Measurements from ENCODE around the gene COX6A1. TPM values are rescaled to one million over a fixed set of nuclear protein-coding genes. Genes with fewer than 3 reads are reported as not detected.
"Not testable (repeated sequence)": the region's sequence is repeated elsewhere in the genome, so short reads cannot be mapped to it uniquely, and the experiment has no call there.

Gene COX6A1
- total RNA-seq, 1 donor from 2014 or later: 116 TPM

DNA sequence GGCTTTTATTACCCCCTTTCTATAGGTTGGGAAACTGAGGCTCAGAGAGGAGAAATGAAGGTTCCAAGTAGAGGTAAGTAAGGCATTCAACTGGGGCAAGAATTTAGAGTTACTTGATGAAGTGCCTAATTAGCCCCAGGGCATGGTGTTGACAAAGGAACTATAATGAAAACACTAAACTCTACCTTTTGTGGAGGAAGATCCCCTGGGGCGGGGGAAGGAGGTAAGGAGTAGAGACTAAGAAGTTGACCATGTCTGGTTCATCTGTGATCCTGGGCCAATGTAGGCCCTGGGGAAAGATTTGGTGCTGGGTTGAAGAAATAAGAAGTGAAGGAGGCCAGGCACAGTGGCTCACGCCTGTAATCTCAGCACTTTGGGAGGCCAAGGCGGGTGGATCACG lies 16.2 kb upstream of the COX6A1 start:
- DNase-seq (no peak), ATAC-seq (no peak)
- intact Hi-C loops (cut with micrococcal nuclease): no loop called here

DNA sequence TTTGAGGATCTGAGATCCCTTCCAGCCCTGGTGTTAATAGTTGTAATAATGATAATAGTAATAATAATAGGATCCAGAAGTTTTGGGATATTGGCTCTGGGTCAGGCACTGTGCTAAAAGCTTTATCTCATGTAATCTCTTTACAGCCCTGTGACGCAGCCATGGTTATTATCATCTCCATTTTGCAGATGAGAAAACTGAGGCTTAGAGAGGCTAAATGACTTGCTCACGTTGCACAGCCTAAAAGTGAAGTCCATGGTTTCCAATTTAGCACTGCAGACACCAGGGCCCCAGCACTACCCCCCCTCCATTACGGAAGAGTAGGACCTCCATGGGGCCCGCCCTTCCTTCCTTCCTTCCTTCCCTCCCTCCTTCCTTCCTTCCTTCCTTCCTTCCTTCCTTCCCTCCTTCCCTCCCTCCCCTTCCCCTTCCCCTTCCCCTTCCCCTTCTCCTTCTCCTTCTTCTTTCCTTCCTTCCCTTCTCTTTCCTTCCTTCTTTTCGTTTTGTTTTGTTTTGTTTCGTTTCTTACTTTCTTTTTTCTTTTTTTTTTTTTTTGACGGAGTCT lies 14.9 kb upstream of the COX6A1 start:
- ATAC-seq: no peak
- no peak for DNase-seq
- intact Hi-C loops (cut with micrococcal nuclease): no loop called here

DNA sequence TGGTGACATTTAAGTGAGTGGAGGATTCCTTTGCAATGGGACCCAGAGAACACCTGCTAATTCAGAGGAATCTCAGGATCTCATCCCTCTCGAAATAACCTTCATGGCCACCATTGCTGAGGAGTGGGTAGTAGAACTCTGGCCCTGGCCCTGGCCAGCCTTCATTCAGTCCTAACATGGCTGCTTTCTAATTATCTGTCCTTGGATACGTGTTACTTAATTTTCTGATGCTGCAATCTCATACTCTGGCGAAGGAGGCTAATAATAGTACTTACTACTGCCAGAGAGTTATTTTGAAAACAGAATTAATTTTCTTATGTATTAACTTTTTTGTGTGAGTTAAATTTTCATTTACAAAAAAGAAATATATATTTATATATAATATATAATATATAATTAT lies 12.1 kb upstream of the COX6A1 start:
- intact Hi-C loops (cut with micrococcal nuclease): no loop called here
- peak; percentile 66 for ATAC-seq
- no peak for DNase-seq

DNA sequence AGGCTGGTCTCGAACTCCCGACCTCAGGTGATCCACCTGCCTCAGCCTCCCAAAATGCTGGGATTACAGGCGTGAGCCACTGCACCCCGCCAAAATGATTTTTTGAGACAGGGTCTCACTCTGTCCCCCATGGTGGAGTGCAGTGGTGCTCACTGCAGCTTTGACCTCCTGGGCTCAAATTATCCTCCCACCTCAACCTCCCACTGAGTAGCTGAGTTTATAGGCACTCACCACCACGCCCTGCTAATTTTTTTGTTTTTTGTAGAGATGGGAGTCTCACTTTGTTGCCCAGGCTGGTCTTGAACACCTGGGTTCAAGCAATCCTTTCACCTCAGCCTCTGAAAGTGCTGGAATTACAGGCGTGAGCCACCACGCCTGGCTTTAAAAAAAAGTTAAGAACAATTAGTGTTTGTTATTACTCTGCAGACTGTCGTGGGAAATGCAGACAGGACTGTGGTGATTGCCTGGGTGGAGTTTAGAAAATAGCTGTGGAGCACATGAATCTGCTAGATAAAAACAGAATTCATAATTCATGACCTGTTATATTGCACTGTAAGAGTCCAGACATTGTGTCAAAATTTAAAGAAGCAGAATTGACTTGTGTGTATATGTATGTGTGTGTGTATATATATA lies 9.2 kb upstream of the COX6A1 start:
- intact Hi-C loops (cut with micrococcal nuclease): no loop called here
- ATAC-seq: no peak
- no peak for DNase-seq

DNA sequence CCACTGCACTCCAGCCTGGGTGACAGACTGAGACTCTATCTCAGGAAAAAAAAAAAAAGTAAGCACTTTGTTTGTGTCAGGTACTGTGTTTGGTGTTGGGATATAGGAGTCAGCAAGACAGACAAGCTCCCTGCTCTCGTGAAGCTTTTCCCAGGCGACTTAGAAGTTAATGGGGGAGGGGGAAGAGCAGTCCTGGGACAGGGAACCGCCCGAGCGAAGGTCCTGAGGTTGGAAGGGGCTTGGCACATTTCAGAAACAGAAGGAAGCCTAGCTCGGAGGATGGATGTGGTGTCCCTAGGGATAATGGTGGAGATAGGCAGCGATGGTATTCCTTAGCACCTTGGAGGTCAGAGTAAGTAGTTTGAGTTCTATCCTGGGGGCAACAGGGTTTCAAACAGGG lies 8.5 kb upstream of the COX6A1 start:
- intact Hi-C loops (cut with micrococcal nuclease): no loop called here

DNA sequence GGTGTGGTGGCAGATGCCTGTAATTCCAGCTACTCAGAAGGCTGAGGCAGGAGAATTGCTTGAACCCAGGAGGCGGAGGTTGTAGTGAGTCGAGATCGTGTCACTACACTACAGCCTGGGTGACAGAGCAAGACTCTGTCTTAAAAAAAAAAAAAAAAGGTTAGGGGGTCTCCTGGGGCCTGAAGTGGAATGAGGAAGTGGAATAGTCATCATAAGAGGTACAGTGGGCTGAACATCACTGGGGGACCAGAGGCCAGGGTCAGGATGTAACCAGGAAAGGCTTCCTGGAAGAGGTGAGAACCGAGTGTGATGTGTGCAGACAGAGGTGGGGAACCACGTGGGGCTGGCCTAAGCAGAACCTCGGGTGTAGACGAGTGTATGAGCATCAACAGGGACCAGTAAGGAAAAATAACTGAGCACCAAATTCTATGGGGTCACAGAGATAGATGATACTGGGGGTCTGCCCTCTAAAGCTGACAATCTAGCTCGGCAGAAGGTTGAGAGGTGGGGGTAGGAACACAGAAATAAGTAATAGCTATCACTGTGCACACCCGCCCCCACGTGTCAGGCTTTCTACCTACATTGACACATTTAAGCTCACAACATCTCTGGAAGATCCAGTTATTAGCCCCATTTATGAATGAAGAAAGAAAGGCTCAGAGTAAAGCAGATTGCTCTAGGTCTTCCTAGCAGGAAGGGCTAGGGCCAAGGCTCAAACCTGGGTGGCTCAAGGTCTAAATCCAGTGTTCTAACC lies 5.0 kb upstream of the COX6A1 start:
- ATAC-seq (no peak), DNase-seq (no peak)
- intact Hi-C loops (cut with micrococcal nuclease): loop anchor here (5.0 kb wide), 1 partner anchor 76 kb away; no protein-coding TSS in a partner anchor

More for the DNA sequence above, 8.5 kb upstream of the COX6A1 start:
- no peak for ATAC-seq
- DNase-seq: no peak

DNA sequence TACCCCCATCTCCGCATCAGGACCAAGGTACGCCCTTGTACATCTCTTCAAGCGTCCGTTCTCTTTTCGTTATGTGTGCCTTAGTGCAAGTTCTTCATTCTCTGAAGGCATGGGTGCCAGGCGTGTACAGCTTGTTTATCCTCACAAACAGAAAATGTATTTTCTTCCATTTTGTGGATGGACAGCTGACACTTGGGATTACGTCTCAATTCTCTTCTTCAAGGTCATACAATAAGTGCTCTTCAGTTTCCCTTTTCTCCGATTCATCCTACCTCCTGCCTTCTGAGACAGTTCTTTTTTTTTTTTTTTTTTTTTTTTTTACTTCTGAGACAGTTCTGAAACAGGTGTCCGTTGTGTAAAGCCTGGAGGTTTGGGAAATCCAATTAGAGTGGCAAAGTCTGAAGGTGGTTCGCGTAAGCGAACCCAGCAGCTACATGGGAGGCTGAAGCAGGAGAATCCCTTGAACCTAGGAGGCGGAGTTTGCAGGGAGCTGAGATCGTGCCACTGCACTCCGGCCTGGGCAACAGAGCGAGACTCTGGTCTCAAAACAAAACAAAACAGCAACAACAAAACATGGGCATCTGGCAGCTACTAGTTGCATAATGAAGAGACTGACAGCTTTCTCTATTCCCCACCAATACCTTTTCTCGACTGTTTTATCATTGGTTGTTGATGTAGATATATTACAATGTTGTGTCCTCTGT lies 734 bp downstream of the COX6A1 start:
- no peak for ATAC-seq
- intact Hi-C loops (cut with micrococcal nuclease): no loop called here
- DNase-seq: no peak

DNA sequence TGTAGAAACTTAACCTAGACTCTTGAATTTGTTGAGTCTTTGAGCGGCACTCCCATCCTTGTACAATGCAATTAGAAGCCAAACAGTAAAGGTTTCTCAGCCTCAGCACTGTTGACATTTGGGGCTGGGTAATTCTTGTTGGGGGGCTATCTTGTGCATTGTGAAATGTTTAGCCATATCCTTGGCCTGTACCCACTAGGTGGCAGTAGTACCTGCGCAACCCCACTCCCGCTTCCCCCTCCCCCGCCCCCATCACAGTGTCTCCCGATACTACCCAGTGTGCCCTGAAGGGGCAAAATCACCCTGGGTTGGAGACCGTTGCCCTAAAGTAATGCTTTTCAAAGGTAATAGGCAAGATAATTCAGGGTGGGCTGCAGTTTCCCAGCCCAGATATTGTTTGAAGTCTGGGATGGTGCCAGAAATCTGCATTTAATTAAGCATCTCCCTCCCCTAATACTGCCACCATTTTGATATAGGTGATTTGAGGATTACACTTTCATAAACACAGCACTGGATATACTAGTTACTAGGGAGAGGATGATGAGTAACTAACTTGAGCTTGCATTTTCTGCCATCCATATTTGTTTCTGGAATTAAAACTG lies 1.8 kb downstream of the COX6A1 start:
- DNase-seq: no peak
- ATAC-seq: peak; percentile 45
- intact Hi-C loops (cut with micrococcal nuclease): no loop called here

DNA sequence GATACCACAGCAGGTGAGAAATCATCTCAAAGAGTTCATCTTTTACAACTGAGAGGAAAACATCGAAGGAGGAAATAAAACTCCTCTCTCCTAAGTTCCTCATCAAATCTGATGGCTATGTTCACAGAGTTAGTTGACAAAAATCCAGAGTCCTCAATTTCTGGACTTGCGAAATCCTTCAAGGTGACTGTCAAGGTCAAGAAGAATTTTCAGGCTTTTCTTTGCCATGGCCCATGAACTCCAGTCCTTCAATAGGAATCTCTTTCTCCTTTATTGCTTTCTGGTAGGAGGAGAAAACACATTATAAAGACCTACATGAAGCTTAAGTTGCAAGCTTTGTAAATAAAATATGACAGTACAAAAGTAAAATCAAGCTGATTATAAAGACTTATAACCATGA lies 6.8 kb downstream of the COX6A1 start:
- intact Hi-C loops (cut with micrococcal nuclease): no loop called here
- no peak for DNase-seq
- no peak for ATAC-seq

DNA sequence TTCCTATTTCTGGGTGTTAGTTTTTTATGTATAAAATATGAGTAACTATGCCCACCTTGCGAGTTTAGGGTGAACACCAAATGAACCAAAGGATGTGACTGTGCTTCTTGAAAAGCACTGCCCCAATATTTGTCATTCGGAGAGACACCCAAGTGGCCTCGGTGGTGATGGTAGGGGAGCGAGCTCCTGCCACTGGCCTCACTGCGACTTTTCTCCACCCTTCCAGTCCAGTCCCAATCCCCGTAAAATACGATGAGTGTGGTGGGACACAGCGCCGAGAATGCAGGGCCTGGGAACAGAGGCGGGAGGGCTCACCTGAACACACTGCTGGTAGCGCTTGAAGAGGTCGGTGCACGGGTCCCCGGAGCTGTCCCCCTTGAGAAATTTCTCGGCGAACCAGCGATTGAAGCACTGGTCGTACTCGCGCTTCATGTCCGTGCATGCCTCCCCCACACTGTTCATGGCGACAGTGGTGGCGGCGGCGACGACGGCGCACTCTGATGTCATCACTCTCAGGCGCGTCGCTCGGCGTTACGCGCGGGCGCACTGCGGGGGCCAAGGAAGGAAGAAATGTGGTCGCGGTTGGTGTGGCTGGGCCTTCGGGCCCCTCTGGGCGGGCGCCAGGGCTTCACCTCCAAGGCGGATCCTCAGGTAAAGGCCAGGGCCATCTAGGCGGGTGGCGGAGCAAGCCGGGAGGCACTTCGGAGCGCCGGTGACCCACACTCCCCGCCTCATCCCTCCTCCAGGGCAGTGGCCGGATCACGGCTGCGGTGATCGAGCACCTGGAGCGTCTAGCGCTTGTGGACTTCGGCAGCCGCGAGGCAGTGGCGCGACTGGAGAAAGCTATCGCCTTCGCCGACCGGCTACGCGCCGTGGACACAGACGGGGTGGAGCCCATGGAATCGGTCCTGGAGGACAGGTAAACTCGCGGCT lies 8.3 kb downstream of the COX6A1 start, which contains the start of the genes GATC and TRIAP1:
Gene GATC, plus strand, starts transcription at position 534 of the 933 bp plus-strand sequence. Its CDS starts 37 bp downstream, at position 571.
Gene TRIAP1, minus strand, starts transcription at position 474 of the 933 bp plus-strand sequence. Its CDS starts 12 bp downstream, at position 462.
- DNase-seq (peak; percentile 90), ATAC-seq (peak; percentile 98)
- intact Hi-C loops (cut with micrococcal nuclease): no loop called here

DNA sequence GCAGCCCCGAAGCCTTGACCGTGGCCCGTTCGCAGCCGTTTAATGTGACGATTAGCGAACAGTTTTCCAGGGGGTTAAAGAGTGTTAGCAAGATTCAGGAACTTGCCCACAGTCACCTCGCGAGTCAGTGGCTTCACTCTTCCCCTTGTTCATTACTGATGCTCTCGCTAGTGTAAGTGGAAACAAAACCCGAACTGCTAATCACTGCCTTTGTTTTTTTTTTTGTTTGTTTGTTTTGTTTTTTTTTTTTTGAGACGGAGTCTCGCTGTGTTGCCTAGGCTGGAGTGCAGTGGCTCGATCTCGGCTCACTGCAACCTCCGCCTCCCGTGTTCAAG lies 8.9 kb downstream of the COX6A1 start:
- ATAC-seq; intact Hi-C loops (cut with micrococcal nuclease); DNase-seq: not testable (repeated sequence)

DNA sequence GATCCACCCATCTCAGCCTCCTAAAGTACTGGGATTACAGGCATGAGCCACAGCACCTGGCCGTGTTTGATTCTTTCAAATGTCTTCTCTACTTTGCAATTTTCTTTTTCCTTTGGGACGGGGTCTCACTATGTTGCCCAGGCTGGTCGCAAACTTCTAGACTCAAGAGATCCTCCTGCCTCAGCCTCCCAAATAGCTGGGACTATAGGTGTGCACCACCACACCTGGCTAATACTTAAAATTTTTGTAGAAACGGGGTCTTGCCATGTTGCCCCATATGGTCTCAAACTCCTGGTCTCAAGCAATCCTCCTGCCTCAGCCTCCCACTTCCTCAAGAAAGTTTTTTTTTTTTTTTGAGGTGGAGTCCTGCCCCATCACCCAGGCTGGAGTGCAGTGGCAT lies 10.1 kb downstream of the COX6A1 start:
- no peak for DNase-seq
- ATAC-seq: no peak
- intact Hi-C loops (cut with micrococcal nuclease): no loop called here

DNA sequence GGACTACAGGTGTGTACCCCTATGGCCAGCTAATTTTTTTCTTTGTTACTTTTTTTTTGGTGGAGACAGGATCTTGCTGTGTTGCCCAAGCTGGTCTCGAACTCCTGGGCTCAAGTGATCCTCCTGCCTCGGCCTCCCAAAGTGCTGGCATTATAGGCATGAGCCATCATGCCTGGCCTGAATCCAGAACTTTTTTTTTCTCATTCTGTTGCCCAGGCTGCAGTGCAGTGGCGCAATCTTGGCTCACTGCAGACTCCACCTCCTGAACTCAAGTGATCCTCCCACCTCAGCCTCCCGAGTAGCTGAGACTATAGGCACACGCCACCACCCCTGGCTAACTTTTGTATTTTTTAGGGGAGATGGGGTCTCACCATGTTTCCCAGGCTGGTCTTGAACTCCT lies 14.6 kb downstream of the COX6A1 start:
- DNase-seq; intact Hi-C loops (cut with micrococcal nuclease); ATAC-seq: not testable (repeated sequence)

DNA sequence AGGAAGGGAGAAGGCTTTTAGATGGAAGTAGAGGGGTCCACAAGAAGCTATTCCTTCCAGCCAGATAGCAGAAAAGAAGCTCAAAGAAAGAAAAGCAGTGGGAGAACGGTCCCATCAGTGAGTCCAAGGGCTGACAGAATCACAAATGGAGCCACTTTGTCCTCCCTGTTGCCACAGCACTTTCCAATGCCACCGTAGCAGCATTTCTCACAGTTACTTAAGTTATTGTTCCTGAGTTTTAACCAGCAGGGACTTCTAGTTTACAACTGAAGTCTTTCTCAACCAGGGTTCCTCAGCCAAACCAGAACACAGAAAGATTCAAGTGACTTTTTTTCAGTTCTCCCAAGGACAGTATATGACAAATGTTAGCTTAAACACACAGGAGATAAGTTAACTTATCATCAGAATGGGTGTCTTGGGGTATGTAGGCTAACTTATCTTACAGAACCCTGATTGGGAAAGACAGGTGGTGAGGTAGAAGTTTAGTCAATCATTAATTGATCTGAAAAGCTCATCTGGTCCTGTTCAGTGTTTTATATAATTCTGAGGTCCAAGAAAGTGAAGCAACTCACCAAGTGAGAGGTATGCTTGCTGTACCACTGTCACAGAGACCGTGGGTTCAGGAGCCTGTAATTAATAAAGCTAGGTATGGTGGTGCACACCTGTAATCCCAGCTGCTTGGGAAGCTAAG lies 15.3 kb downstream of the COX6A1 start:
- no peak for ATAC-seq
- DNase-seq: no peak
- intact Hi-C loops (cut with micrococcal nuclease): no loop called here

DNA sequence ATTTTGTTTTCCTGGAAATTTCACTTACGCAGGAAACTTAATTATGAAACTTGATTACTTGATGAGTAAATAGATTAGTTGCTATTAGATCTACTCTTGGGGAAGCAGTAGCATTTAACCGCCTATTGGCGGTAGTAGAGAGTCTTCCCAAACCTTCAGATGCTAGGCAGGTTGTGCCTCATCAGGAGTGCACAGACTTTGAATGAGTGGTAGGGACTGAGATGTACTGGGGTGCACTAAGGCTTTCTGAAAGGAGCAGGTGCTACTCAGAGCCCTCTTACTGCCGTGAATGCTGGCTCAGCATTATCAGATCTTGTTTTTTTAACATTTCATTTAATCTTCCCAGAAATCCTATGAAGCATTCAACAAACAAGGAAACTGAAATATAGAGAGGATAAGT lies 16.1 kb downstream of the COX6A1 start:
- peak; percentile 27 for ATAC-seq
- intact Hi-C loops (cut with micrococcal nuclease): no loop called here
- no peak for DNase-seq

DNA sequence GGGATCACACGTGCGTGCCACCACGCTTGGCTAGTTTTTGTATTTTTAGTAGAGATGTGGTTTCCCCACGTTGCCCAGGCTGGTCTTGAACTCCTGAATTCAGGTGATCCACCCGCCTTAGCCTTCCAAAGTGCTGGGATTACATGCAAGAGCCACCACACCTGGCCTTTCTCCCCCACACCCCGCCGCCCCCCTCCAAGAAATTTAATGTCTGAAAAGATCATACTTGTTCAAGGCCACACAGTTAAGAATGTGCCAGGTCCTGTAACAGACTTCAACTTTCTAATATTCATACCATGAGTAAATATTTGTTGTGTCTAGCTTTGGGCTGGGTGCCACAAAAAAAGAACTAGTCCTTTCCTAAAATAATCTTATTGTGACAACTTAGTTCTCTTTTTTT lies 17.4 kb downstream of the COX6A1 start:
- no peak for ATAC-seq

DNA sequence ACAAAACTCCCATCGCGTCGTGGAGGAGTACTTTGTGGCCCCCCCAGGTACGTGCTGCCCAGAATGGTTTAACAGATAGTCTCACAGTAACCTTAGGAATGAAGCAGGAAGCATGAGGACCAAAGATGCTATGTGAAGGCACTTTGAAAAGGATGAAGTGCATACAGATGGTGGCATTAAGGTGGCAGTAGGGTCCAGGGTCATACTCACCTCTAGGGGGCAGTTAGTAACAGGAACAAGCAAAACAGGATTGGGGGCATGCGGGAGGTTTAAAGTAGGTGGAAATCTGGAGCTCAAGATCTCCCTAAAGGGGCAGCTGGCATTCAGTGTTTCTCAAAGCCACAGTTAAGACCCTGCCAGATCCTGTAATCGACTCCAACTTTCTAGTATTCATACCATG lies 19.2 kb downstream of the COX6A1 start:
- no peak for DNase-seq
- intact Hi-C loops (cut with micrococcal nuclease): no loop called here

More for the DNA sequence above, 17.4 kb downstream of the COX6A1 start:
- intact Hi-C loops (cut with micrococcal nuclease): no loop called here
- no peak for DNase-seq

DNA sequence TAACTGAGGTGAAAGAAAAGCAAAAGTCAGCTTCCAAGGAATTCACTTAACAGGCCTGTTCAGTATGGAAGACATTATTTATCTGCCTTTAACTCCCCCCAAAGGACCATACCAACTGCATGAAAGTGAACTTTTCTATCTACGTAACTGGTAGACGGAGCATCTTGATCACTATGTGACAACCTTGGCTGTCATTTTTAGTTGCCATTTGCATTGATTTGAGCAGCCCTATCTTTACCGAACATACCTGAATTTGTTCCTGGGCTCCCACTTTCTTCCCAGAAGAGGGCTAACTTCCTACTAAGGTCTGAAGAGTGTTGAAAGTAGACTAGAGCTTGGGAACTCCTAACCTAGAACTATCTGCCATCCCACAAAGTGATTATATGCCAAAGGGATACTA lies 22.2 kb downstream of the COX6A1 start:
- intact Hi-C loops (cut with micrococcal nuclease): no loop called here
- ATAC-seq (no peak), DNase-seq (no peak)

More for the DNA sequence above, 19.2 kb downstream of the COX6A1 start:
- ATAC-seq: no peak

Measured in left ventricle myocardium superior (tissue), 1 donor.